GM12801 (cell line): Measurements from ENCODE around the gene CHCHD4.

Experiments used
- CTCF ChIP-seq: IDR thresholded peaks from one replicate; pipeline ENCODE4 v1.5.1; 2011; ENCODE audit warnings: control low read depth; ENCODE audit not compliant: insufficient read length; ENCODE audit errors: extremely low read depth

CHCHD4 gene

DNA sequence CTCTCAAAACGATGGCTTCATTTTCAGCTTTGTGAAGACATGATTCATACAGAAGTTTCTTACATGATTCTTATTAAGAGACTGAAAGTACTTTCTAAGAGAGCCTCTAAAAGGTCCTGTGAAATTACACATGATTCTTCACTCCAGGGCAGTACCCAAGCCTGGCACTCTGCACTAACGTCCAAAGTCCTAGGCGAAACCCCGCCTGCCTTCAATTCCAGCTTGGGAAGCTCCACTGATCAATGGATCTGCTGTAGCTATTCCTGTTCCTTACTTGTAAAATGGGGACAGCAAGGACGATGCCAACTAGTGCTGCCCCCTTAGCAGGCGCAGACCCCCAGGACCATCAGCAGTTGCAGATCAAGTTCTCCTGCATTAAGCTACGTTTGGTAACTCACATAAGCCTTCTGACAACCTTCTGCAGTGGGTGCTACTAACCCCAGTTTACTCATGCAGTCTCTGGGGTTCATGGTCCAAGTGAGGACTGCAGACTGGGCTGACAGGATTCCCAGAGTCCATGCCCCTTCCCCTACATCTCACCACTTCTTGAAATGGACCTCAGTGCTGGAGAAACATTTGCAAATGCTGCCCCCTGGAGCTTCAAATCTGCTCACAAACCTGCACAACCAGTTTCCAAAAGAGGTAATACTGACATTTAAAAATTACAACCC, 10.6 kb downstream of the CHCHD4 start:
- no peak for TF ChIP-seq CTCF

DNA sequence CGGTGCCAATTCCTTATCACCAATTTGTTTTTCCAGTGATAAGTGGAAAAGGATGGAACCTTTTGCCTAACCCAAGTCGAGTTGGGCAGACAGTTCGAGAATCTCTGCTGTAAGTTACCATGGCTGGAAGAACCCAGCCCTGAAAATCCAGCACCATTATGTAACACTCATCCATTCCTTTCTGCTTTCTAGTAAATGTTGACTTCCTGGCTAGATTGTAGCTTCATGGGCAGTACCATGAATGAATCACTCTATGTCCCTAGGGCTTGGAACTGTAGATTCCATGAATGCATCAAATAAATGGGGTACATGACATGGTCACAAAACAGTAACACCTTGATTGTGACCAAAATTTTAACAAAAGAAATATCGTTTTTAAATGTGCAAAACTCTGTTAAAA, 14.0 kb downstream of the CHCHD4 start:
- TF ChIP-seq CTCF: no peak

GRCh38 chr3:14097616-14098391, 26.9 kb downstream of the CHCHD4 start:
- TF ChIP-seq CTCF: no peak

GRCh38 chr3:14096742-14097141, 27.9 kb downstream of the CHCHD4 start:
- TF ChIP-seq CTCF: no peak

DNA sequence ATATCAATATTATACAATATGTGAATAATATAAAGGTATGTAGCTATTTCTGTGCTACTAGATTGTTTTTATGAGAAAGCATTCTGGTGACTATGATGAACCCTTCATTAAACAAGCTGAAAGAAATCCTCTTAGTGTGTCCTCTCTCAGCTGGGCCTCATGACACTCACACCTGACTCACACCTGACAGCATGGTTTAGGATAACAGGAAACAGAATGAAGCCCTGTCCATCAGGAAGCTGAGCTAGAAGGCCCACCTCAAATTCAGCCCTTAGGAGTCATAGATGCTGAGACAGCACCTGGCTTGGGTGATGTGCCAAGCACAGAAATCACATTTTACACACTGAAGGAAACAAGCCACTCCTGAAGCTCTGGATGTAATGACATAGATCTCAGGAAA, 30.8 kb downstream of the CHCHD4 start:
- no peak for TF ChIP-seq CTCF

DNA sequence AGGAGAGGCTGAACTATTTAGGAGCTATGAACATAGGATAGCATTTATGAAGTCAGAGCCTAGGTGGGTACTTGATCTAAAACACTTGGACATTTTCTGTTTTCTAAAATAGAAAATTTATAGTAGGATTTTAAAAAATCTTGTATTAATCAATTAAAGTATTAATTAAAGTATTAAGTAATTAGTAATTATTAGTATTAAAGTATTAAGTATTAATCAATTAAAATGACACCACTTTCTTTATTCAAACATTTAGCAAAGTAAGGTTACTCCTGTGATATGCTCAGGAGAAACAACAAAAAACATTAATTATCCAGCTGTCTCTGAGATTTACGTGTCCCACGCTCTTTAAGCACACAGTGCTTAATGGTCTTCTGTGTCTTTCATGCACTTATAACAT, 32.2 kb downstream of the CHCHD4 start:
- TF ChIP-seq CTCF: no peak

GRCh38 chr3:14082108-14082657, 42.5 kb downstream of the CHCHD4 start:
- TF ChIP-seq CTCF: no peak
